Effector CD8-positive, alpha-beta T cell (primary cell): ENCODE data around the gene TSPAN9.

Experiments
- DNase-seq: peaks from one replicate; lab custom pipeline; 2025; lab: John Stamatoyannopoulos, UW

TSPAN9 gene

GRCh38 chr12:3099146-3099545 lies 22.0 kb downstream of the TSPAN9 start:
- DNase-seq: no peak

- no peak for DNase-seq
Measured at GRCh38 chr12:3101309-3102024, 24.3 kb downstream of the TSPAN9 start.

- no peak for DNase-seq
Measured at GRCh38 chr12:3102771-3103410, 25.7 kb downstream of the TSPAN9 start.

GRCh38 chr12:3103806-3104205 lies 26.6 kb downstream of the TSPAN9 start:
- DNase-seq: no peak

- no peak for DNase-seq
Measured at GRCh38 chr12:3105690-3106479, 28.7 kb downstream of the TSPAN9 start.

- DNase-seq: no peak
Measured at GRCh38 chr12:3106579-3106978, 29.4 kb downstream of the TSPAN9 start.

GRCh38 chr12:3107071-3107583 lies 29.9 kb downstream of the TSPAN9 start:
- no peak for DNase-seq

- DNase-seq: no peak
Measured at GRCh38 chr12:3107954-3108353, 30.8 kb downstream of the TSPAN9 start.

GRCh38 chr12:3110578-3110977 lies 33.4 kb downstream of the TSPAN9 start:
- DNase-seq: no peak

- DNase-seq: no peak
Measured at GRCh38 chr12:3113671-3114325, 36.6 kb downstream of the TSPAN9 start.

- no peak for DNase-seq
Measured at GRCh38 chr12:3114671-3115070, 37.5 kb downstream of the TSPAN9 start.

- DNase-seq: no peak
Measured at GRCh38 chr12:3115078-3115477, 37.9 kb downstream of the TSPAN9 start.

GRCh38 chr12:3116106-3116844 lies 39.1 kb downstream of the TSPAN9 start:
- DNase-seq: no peak

GRCh38 chr12:3117144-3117581 lies 40.0 kb downstream of the TSPAN9 start:
- no peak for DNase-seq

GRCh38 chr12:3117591-3118015 lies 40.4 kb downstream of the TSPAN9 start:
- DNase-seq: no peak

- DNase-seq: no peak
Measured at GRCh38 chr12:3119192-3119755, 42.1 kb downstream of the TSPAN9 start.

- DNase-seq: no peak
Measured at GRCh38 chr12:3119756-3120601, 42.8 kb downstream of the TSPAN9 start.

- DNase-seq: no peak
Measured at GRCh38 chr12:3120701-3121100, 43.5 kb downstream of the TSPAN9 start.

- no peak for DNase-seq
Measured at GRCh38 chr12:3122841-3123678, 45.9 kb downstream of the TSPAN9 start.
